ENCODE data around the gene RARB.

Gene RARB

GRCh38 chr3:25457671-25458419 lies 29.8 kb downstream of the RARB start:
- Histone ChIP-seq H3K9me3 (no peaks in the 10 kb centered on the region), H3K4me3 (no peak overlapping the region), H3K27me3 (ENCODE audit: low read depth) (no peaks in the 10 kb centered on the region), H3K4me1 (peaks cover 22% of the 10 kb centered on the region), H3K36me3 (replicated peaks) (no peaks in the 10 kb centered on the region)
- in situ Hi-C loops (cut with MboI; ENCODE audit: low sequenced_read_pairs), result no loop called here
- DNase-seq (ENCODE audit: low spot score in 2 of 2), result no peak

- Histone ChIP-seq H3K9me3 (no peaks in the 10 kb centered on the region), H3K27me3 (ENCODE audit: low read depth) (no peaks in the 10 kb centered on the region), H3K4me3 (no peak overlapping the region), H3K36me3 (replicated peaks) (no peaks in the 10 kb centered on the region), H3K4me1 (peaks cover 22% of the 10 kb centered on the region)
- in situ Hi-C loops (cut with MboI; ENCODE audit: low sequenced_read_pairs), result no loop called here
- DNase-seq (ENCODE audit: low spot score in 2 of 2), result no peak
These were observed 30.4 kb downstream of the RARB start for GRCh38 chr3:25458420-25458814.

GRCh38 chr3:25460751-25461150 lies 32.7 kb downstream of the RARB start:
- in situ Hi-C loops (cut with MboI; ENCODE audit: low sequenced_read_pairs), result no loop called here
- Histone ChIP-seq H3K36me3 (replicated peaks) (no peaks in the 10 kb centered on the region), H3K9me3 (no peaks in the 10 kb centered on the region), H3K27me3 (ENCODE audit: low read depth) (no peaks in the 10 kb centered on the region), H3K4me3 (no peak overlapping the region), H3K4me1 (peaks cover 4% of the 10 kb centered on the region)
- DNase-seq (ENCODE audit: low spot score in 2 of 2), result no peak

- H3K9me3 ChIP-seq, result no peaks in the 10 kb centered on the region
- H3K4me3 ChIP-seq, result no peak overlapping the region
- H3K4me1 ChIP-seq, result no peaks in the 10 kb centered on the region
- no peaks in the 10 kb centered on the region for H3K36me3 ChIP-seq (replicated peaks)
- in situ Hi-C loops (cut with MboI; ENCODE audit: low sequenced_read_pairs), result no loop called here
- H3K27me3 ChIP-seq (ENCODE audit: low read depth), result no peaks in the 10 kb centered on the region
- DNase-seq (ENCODE audit: low spot score in 2 of 2), result no peak
These were observed 33.9 kb downstream of the RARB start for GRCh38 chr3:25461946-25462345.

GRCh38 chr3:25462495-25462894 lies 34.4 kb downstream of the RARB start:
- Histone ChIP-seq H3K9me3 (no peaks in the 10 kb centered on the region), H3K4me3 (no peak overlapping the region), H3K4me1 (no peaks in the 10 kb centered on the region), H3K36me3 (replicated peaks) (no peaks in the 10 kb centered on the region), H3K27me3 (ENCODE audit: low read depth) (no peaks in the 10 kb centered on the region)
- in situ Hi-C loops (cut with MboI; ENCODE audit: low sequenced_read_pairs), result no loop called here
- DNase-seq (ENCODE audit: low spot score in 2 of 2), result no peak

- DNase-seq (ENCODE audit: low spot score in 2 of 2), result no peak
- Histone ChIP-seq H3K4me1 (no peaks in the 10 kb centered on the region), H3K27me3 (ENCODE audit: low read depth) (no peaks in the 10 kb centered on the region), H3K36me3 (replicated peaks) (no peaks in the 10 kb centered on the region), H3K4me3 (no peak overlapping the region), H3K9me3 (no peaks in the 10 kb centered on the region)
- in situ Hi-C loops (cut with MboI; ENCODE audit: low sequenced_read_pairs), result no loop called here
These were observed 35.9 kb downstream of the RARB start for GRCh38 chr3:25463836-25464418.

- no peak for DNase-seq (ENCODE audit: low spot score in 2 of 2)
These were observed 37.3 kb downstream of the RARB start for GRCh38 chr3:25465266-25465860.

GRCh38 chr3:25468866-25469319 lies 40.8 kb downstream of the RARB start:
- no peaks in the 10 kb centered on the region for H3K27me3 ChIP-seq (ENCODE audit: low read depth)
- H3K36me3 ChIP-seq (replicated peaks), result no peaks in the 10 kb centered on the region
- peaks cover 5% of the 10 kb centered on the region; the same call in 1 of the 2 replicates for H3K4me1 ChIP-seq
- peak; percentile 12 to 38 for DNase-seq (ENCODE audit: low spot score in 2 of 2)
- H3K4me3 ChIP-seq, result no peak overlapping the region
- H3K9me3 ChIP-seq, result no peaks in the 10 kb centered on the region; the same call in 1 of the 2 replicates
- in situ Hi-C loops (cut with MboI; ENCODE audit: low sequenced_read_pairs), result no loop called here

More at GRCh38 chr3:25465266-25465860, 37.3 kb downstream of the RARB start:
- H3K9me3 ChIP-seq, result no peaks in the 10 kb centered on the region
- no peaks in the 10 kb centered on the region for H3K27me3 ChIP-seq (ENCODE audit: low read depth)
- no peaks in the 10 kb centered on the region for H3K36me3 ChIP-seq (replicated peaks)
- peaks cover 2% of the 10 kb centered on the region; the same call in 1 of the 2 replicates for H3K4me1 ChIP-seq
- no peak overlapping the region for H3K4me3 ChIP-seq
- in situ Hi-C loops (cut with MboI; ENCODE audit: low sequenced_read_pairs), result no loop called here

- in situ Hi-C loops (cut with MboI; ENCODE audit: low sequenced_read_pairs), result no loop called here
- Histone ChIP-seq H3K36me3 (replicated peaks) (no peaks in the 10 kb centered on the region), H3K4me1 (peaks cover 8% of the 10 kb centered on the region; the same call in 1 of the 2 replicates), H3K4me3 (no peak overlapping the region), H3K27me3 (ENCODE audit: low read depth) (no peaks in the 10 kb centered on the region), H3K9me3 (no peaks in the 10 kb centered on the region; the same call in 1 of the 2 replicates)
- no peak for DNase-seq (ENCODE audit: low spot score in 2 of 2)
These were observed 41.5 kb downstream of the RARB start for GRCh38 chr3:25469558-25469957.

GRCh38 chr3:25471081-25471768 lies 43.2 kb downstream of the RARB start:
- Histone ChIP-seq H3K27me3 (ENCODE audit: low read depth) (no peaks in the 10 kb centered on the region), H3K4me3 (no peak overlapping the region), H3K4me1 (peaks cover 8% of the 10 kb centered on the region; the same call in 1 of the 2 replicates), H3K9me3 (no peaks in the 10 kb centered on the region; the same call in 1 of the 2 replicates), H3K36me3 (replicated peaks) (no peaks in the 10 kb centered on the region)
- DNase-seq (ENCODE audit: low spot score in 2 of 2), result no peak
- in situ Hi-C loops (cut with MboI; ENCODE audit: low sequenced_read_pairs), result no loop called here

GRCh38 chr3:25472153-25472552 lies 44.1 kb downstream of the RARB start:
- in situ Hi-C loops (cut with MboI; ENCODE audit: low sequenced_read_pairs), result no loop called here
- peaks cover 8% of the 10 kb centered on the region; the same call in 1 of the 2 replicates for H3K4me1 ChIP-seq
- no peaks in the 10 kb centered on the region for H3K27me3 ChIP-seq (ENCODE audit: low read depth)
- DNase-seq (ENCODE audit: low spot score in 2 of 2), result no peak
- no peaks in the 10 kb centered on the region for H3K36me3 ChIP-seq (replicated peaks)
- H3K9me3 ChIP-seq, result no peaks in the 10 kb centered on the region; the same call in 1 of the 2 replicates
- H3K4me3 ChIP-seq, result no peak overlapping the region

- in situ Hi-C loops (cut with MboI; ENCODE audit: low sequenced_read_pairs), result no loop called here
- peaks cover 8% of the 10 kb centered on the region; the same call in 1 of the 2 replicates for H3K4me1 ChIP-seq
- no peaks in the 10 kb centered on the region for H3K36me3 ChIP-seq (replicated peaks)
- no peak for DNase-seq (ENCODE audit: low spot score in 2 of 2)
- H3K4me3 ChIP-seq, result no peak overlapping the region
- H3K9me3 ChIP-seq, result no peaks in the 10 kb centered on the region; the same call in 1 of the 2 replicates
- H3K27me3 ChIP-seq (ENCODE audit: low read depth), result no peaks in the 10 kb centered on the region
These were observed 44.7 kb downstream of the RARB start for GRCh38 chr3:25472731-25473130.

- DNase-seq (ENCODE audit: low spot score in 2 of 2), result peak in 1 of 2 experiments; percentile 40
- H3K9me3 ChIP-seq, result no peaks in the 10 kb centered on the region; the same call in 1 of the 2 replicates
- no peaks in the 10 kb centered on the region for H3K36me3 ChIP-seq (replicated peaks)
- no peaks in the 10 kb centered on the region for H3K27me3 ChIP-seq (ENCODE audit: low read depth)
- H3K4me1 ChIP-seq, result peaks cover 8% of the 10 kb centered on the region; the same call in 1 of the 2 replicates
- in situ Hi-C loops (cut with MboI; ENCODE audit: low sequenced_read_pairs), result no loop called here
- H3K4me3 ChIP-seq, result no peak overlapping the region
These were observed 45.2 kb downstream of the RARB start for GRCh38 chr3:25473246-25473645.

Measured in HAP-1 (cell line).